T-cell (primary cell): ENCODE results near the gene LCOR. TPM values are rescaled to one million over a fixed set of nuclear protein-coding genes. Genes with fewer than 3 reads are reported as not detected.

Experiments used
- ATAC-seq, 4 experiments: fragments of 200-7000 bp in 3 of 4; fragments of 150-1000 bp in 1 of 4; cut with Tn5 transposase; replicated peaks in 1 of 4; 1 replicate in 3 of 4; 2 replicates in 1 of 4; pipeline ENCODE4 v1.10.0; 2021; ENCODE audit warnings: moderate library complexity in 3 of 4, mild to moderate bottlenecking in 2 of 4, moderate number of reproducible peaks in 1 of 4
- CTCF ChIA-PET, 2 donors: fragments of 300-600 bp; sonication (Branson Sonifier 250); formaldehyde crosslinking; loops; one replicate each; lab custom pipeline; 2022; ENCODE audit warnings: antibody characterized with exemption in 2 of 2; lab: Charles Lee
- POLR2A ChIA-PET, 2 donors: fragments of 300-600 bp; sonication (Branson Sonifier 250); formaldehyde crosslinking; loops; one replicate each; lab custom pipeline; 2022; ENCODE audit warnings: antibody characterized with exemption in 2 of 2; lab: Charles Lee
- DNase-seq, 35 experiments: peaks; one replicate each; pipeline versions ENCODE4 v3.0.0 to v3.0.0-alpha.2; 2013 to 2023
- H3K27ac ChIP-seq: one replicate; pipeline ENCODE4 v1.5.1; 2013; ENCODE audit warnings: low read length
- H3K27me3 ChIP-seq, 2 experiments: replicated peaks in 1 of 2; 1 replicate in 1 of 2; 2 replicates in 1 of 2; pipeline versions ENCODE4 v1.6.1 to v1.7.0; 2013; ENCODE audit warnings: low read length in 1 of 2, mixed read lengths in 1 of 2; ENCODE audit not compliant: control insufficient read depth in 2 of 2, insufficient read depth in 2 of 2; ENCODE audit errors: extremely low read depth in 1 of 2
- H3K36me3 ChIP-seq, 2 donors: 1 replicate in 1 of 2; 2 replicates in 1 of 2; pipeline versions ENCODE4 v1.6.1 to v1.7.0; 2013; ENCODE audit warnings: low read length in 1 of 2; ENCODE audit not compliant: control insufficient read depth in 2 of 2, insufficient read depth in 1 of 2; ENCODE audit errors: extremely low read depth in 1 of 2
- H3K4me1 ChIP-seq, 2 experiments: 1 replicate in 1 of 2; 2 replicates in 1 of 2; pipeline versions ENCODE4 v1.6.1 to v1.7.0; 2013; ENCODE audit warnings: low read length in 2 of 2, mixed read lengths in 1 of 2; ENCODE audit not compliant: insufficient read depth in 2 of 2, control insufficient read depth in 1 of 2; ENCODE audit errors: extremely low read depth in 1 of 2
- H3K4me3 ChIP-seq, 2 donors: 1 replicate in 1 of 2; 2 replicates in 1 of 2; pipeline versions ENCODE4 v1.5.1 to v1.7.0; 2013; ENCODE audit warnings: mild to moderate bottlenecking in 2 of 2, low read length in 1 of 2, moderate library complexity in 1 of 2; ENCODE audit not compliant: control insufficient read depth in 1 of 2; ENCODE audit errors: extremely low read depth in 1 of 2
- H3K9me3 ChIP-seq: 2 replicates; pipeline ENCODE4 v1.7.0; 2013
- H3K27ac Mint-ChIP-seq, 2 donors: one replicate each; pipeline ENCODE4 v1.8.0; 2020 to 2021; ENCODE audit warnings: mild to moderate bottlenecking in 2 of 2, mixed read lengths in 2 of 2
- H3K27me3 Mint-ChIP-seq, 2 donors: one replicate each; pipeline ENCODE4 v1.8.0; 2021 to 2022; ENCODE audit warnings: mixed read lengths in 2 of 2
- H3K36me3 Mint-ChIP-seq: one replicate; pipeline ENCODE4 v1.8.0; 2021; ENCODE audit warnings: mixed read lengths
- H3K4me1 Mint-ChIP-seq, 3 donors: one replicate each; pipeline ENCODE4 v1.8.0; 2020 to 2022; ENCODE audit warnings: mixed read lengths in 3 of 3, mild to moderate bottlenecking in 1 of 3
- H3K4me3 Mint-ChIP-seq, 3 donors: one replicate each; pipeline ENCODE4 v1.8.0; 2020 to 2022; ENCODE audit warnings: mild to moderate bottlenecking in 3 of 3, mixed read lengths in 3 of 3, moderate library complexity in 3 of 3
- H3K9me3 Mint-ChIP-seq, 3 donors: one replicate each; pipeline ENCODE4 v1.8.0; 2020 to 2022; ENCODE audit warnings: mixed read lengths in 3 of 3
- WGBS: methylation state at CpG from one replicate; pipeline ENCODE4 v1.1.5; 2013; ENCODE audit warnings: missing lambda C conversion rate; ENCODE audit not compliant: insufficient coverage; 5-methylcytosine and 5-hydroxymethylcytosine counted together
- total RNA-seq, 35 experiments: library from RNA in 6 of 35; stranded (reverse) in 6 of 35; fragments of 120-200 nt in 1 of 35; gene quantifications; one replicate each; pipeline versions ENCODE4 v1.2.1 to v1.2.4 and lab custom pipeline; 2013 to 2026

The LCOR gene
- total RNA-seq, 5 donors from 2014 or later (not counting 1 experiment from before 2014, with no cell fraction given) = 32.0 to 67.3 (median 38.0) TPM

GRCh38 chr10:97001183-97001991 lies 169.3 kb downstream of the LCOR start:
- no peak overlapping the region for H3K4me3 Mint-ChIP-seq
- H3K27me3 Mint-ChIP-seq = peaks cover 5 to 6% of the 10 kb centered on the region in 2 donors
- ChIA-PET POLR2A (no interaction called here), CTCF (no interaction called here)
- H3K27ac ChIP-seq = no peak overlapping the region
- no peak for DNase-seq
- 95% methylated on average over 10 of the region's 17 CpGs for WGBS
- peaks cover 4% of the 10 kb centered on the region for H3K36me3 Mint-ChIP-seq
- H3K27me3 ChIP-seq = peaks cover 0 to 20% of the 10 kb centered on the region in 2 experiments
- H3K4me1 Mint-ChIP-seq = no peaks in the 10 kb centered on the region
- no peaks in the 10 kb centered on the region for H3K36me3 ChIP-seq
- no peak overlapping the region for H3K4me3 ChIP-seq
- H3K4me1 ChIP-seq = no peaks in the 10 kb centered on the region
- no peak for ATAC-seq
- no peak overlapping the region for H3K27ac Mint-ChIP-seq
- peaks cover 1 to 7% (median 6%) of the 10 kb centered on the region in 3 donors for H3K9me3 Mint-ChIP-seq
- no peaks in the 10 kb centered on the region for H3K9me3 ChIP-seq

- Histone ChIP-seq H3K27ac (no peak overlapping the region), H3K4me3 (no peak overlapping the region), H3K4me1 (no peaks in the 10 kb centered on the region), H3K27me3 (peaks cover 0 to 20% of the 10 kb centered on the region in 2 experiments), H3K36me3 (no peaks in the 10 kb centered on the region), H3K9me3 (no peaks in the 10 kb centered on the region)
- ChIA-PET POLR2A (no interaction called here), CTCF (no interaction called here)
- 92% methylated on average over 15 of the region's 16 CpGs for WGBS
- Mint-ChIP-seq H3K9me3 (peaks cover 12 to 19% (median 14%) of the 10 kb centered on the region in 3 donors), H3K27me3 (peaks cover 5 to 6% of the 10 kb centered on the region in 2 donors), H3K4me1 (no peaks in the 10 kb centered on the region), H3K36me3 (peaks cover 4% of the 10 kb centered on the region), H3K27ac (no peak overlapping the region), H3K4me3 (no peak overlapping the region)
- no peak for DNase-seq
- no peak for ATAC-seq
Measured at GRCh38 chr10:97002670-97003069, 170.6 kb downstream of the LCOR start.

GRCh38 chr10:97003151-97003803 lies 171.2 kb downstream of the LCOR start:
- Histone ChIP-seq H3K9me3 (no peaks in the 10 kb centered on the region), H3K4me1 (no peaks in the 10 kb centered on the region), H3K27me3 (peaks cover 0 to 20% of the 10 kb centered on the region in 2 experiments), H3K27ac (no peak overlapping the region), H3K4me3 (no peak overlapping the region), H3K36me3 (no peaks in the 10 kb centered on the region)
- peaks cover 4% of the 10 kb centered on the region for H3K36me3 Mint-ChIP-seq
- H3K4me3 Mint-ChIP-seq = no peak overlapping the region
- POLR2A ChIA-PET = no interaction called here
- peaks cover 12 to 22% (median 16%) of the 10 kb centered on the region in 3 donors for H3K9me3 Mint-ChIP-seq
- no peaks in the 10 kb centered on the region for H3K4me1 Mint-ChIP-seq
- no peak overlapping the region for H3K27ac Mint-ChIP-seq
- 91% methylated on average over 13 of the region's 13 CpGs for WGBS
- peaks cover 5 to 6% of the 10 kb centered on the region in 2 donors for H3K27me3 Mint-ChIP-seq
- DNase-seq (no peak), ATAC-seq (no peak)
- CTCF ChIA-PET = no interaction called here

- peaks cover 5 to 6% of the 10 kb centered on the region in 2 donors for H3K27me3 Mint-ChIP-seq
- no peak for DNase-seq
- Histone ChIP-seq H3K4me1 (no peaks in the 10 kb centered on the region), H3K27me3 (peaks cover 0 to 20% of the 10 kb centered on the region in 2 experiments), H3K36me3 (no peaks in the 10 kb centered on the region), H3K4me3 (no peak overlapping the region), H3K9me3 (no peaks in the 10 kb centered on the region), H3K27ac (no peak overlapping the region)
- H3K4me1 Mint-ChIP-seq = no peaks in the 10 kb centered on the region
- H3K27ac Mint-ChIP-seq = no peak overlapping the region
- no peak overlapping the region for H3K4me3 Mint-ChIP-seq
- H3K9me3 Mint-ChIP-seq = peaks cover 12 to 22% (median 16%) of the 10 kb centered on the region in 3 donors
- peaks cover 4% of the 10 kb centered on the region for H3K36me3 Mint-ChIP-seq
- ATAC-seq = no peak
- WGBS = 68% methylated on average over 2 of the region's 8 CpGs
- ChIA-PET CTCF (no interaction called here), POLR2A (no interaction called here)
Measured at GRCh38 chr10:97003804-97004201, 171.7 kb downstream of the LCOR start.

- H3K27ac Mint-ChIP-seq = no peak overlapping the region
- H3K36me3 Mint-ChIP-seq = peaks cover 4% of the 10 kb centered on the region
- WGBS = 84% methylated on average over 8 of the region's 10 CpGs
- Histone ChIP-seq H3K4me1 (no peaks in the 10 kb centered on the region), H3K4me3 (no peak overlapping the region), H3K27ac (no peak overlapping the region), H3K36me3 (no peaks in the 10 kb centered on the region), H3K27me3 (peaks cover 0 to 20% of the 10 kb centered on the region in 2 experiments), H3K9me3 (no peaks in the 10 kb centered on the region)
- CTCF ChIA-PET = no interaction called here
- DNase-seq (no peak), ATAC-seq (no peak)
- no peaks in the 10 kb centered on the region for H3K4me1 Mint-ChIP-seq
- H3K9me3 Mint-ChIP-seq = peaks cover 12 to 22% (median 16%) of the 10 kb centered on the region in 3 donors
- POLR2A ChIA-PET = no interaction called here
- peaks cover 5 to 6% of the 10 kb centered on the region in 2 donors for H3K27me3 Mint-ChIP-seq
- no peak overlapping the region for H3K4me3 Mint-ChIP-seq
Measured at GRCh38 chr10:97004591-97004990, 172.5 kb downstream of the LCOR start.

GRCh38 chr10:97005349-97005748 lies 173.3 kb downstream of the LCOR start:
- Histone ChIP-seq H3K9me3 (no peaks in the 10 kb centered on the region), H3K4me1 (no peaks in the 10 kb centered on the region), H3K27me3 (peaks cover 0 to 20% of the 10 kb centered on the region in 2 experiments), H3K27ac (no peak overlapping the region), H3K36me3 (no peaks in the 10 kb centered on the region), H3K4me3 (no peak overlapping the region)
- POLR2A ChIA-PET = no interaction called here
- no peak overlapping the region for H3K27ac Mint-ChIP-seq
- H3K36me3 Mint-ChIP-seq = peaks cover 4% of the 10 kb centered on the region
- H3K4me1 Mint-ChIP-seq = no peaks in the 10 kb centered on the region
- WGBS = 79% methylated on average over 5 of the region's 5 CpGs
- H3K4me3 Mint-ChIP-seq = no peak overlapping the region
- ATAC-seq = no peak
- H3K9me3 Mint-ChIP-seq = peaks cover 12 to 22% (median 16%) of the 10 kb centered on the region in 3 donors
- DNase-seq = no peak
- CTCF ChIA-PET = no interaction called here
- peaks cover 5 to 6% of the 10 kb centered on the region in 2 donors for H3K27me3 Mint-ChIP-seq
